IPS-18c (cell line): ENCODE measurements around the gene KCNA5.

Experiments
- H3K4me3 ChIP-seq: 2 replicates; pipeline ENCODE4 v1.7.0; 2013; ENCODE audit warnings: low read depth, mild to moderate bottlenecking, low read length, moderate library complexity; ENCODE audit not compliant: insufficient read depth
- H3K9me3 ChIP-seq: one replicate; pipeline ENCODE4 v1.6.1; 2013; ENCODE audit warnings: mild to moderate bottlenecking, low read length, moderate library complexity; ENCODE audit not compliant: control insufficient read depth, insufficient read depth

Gene KCNA5

DNA sequence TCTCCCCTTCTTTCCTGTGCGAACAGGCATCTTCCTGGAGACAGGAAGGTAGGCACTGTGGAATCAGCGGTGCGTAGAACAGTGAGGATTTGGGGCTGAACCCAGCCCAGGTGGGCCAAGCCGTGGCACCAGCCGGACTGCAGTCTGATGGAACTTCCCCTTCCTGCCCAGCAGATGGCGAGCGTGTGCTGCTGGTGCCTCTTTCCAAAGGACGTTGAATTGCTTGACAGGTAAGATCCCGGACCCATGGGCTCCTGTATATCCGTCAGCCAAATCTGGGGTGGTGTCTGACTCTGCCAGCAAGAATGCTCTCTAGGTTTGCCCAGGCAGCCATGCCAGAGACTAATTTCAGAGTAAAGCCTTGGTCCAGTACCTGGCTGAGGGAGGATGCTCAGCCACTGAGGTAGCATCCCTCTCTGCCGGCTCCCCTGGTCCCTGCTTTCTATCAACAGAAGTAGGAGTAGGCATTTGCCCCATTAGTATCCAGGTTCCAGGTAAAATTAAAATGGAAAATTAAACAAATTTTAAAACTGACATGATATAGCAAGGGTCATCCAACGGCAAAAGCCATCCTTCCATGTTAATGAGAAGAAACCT, 21.1 kb upstream of the KCNA5 start:
- no peaks in the 10 kb centered on the region for H3K9me3 ChIP-seq
- H3K4me3 ChIP-seq = no peak overlapping the region

DNA sequence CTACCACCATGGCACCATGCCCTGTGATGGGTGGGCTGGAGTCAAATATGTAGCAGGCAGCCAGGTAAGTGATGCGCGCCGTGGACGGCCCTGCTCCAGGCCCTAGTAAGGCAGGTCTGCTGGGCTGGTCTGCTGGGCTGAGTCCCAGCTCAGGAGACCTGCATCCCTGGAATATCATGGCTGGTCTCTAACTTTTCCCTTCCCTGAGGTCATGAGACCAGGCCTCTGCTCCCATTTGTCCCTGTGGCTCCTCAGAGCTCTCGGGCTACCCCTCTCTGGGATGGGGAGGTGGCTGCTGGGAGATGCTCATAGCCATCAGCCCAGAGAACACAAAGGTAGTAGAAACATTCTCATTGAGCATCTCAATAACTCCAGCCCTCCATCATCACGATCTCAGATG, 19.8 kb upstream of the KCNA5 start:
- Histone ChIP-seq H3K4me3 (no peak overlapping the region), H3K9me3 (no peaks in the 10 kb centered on the region)

DNA sequence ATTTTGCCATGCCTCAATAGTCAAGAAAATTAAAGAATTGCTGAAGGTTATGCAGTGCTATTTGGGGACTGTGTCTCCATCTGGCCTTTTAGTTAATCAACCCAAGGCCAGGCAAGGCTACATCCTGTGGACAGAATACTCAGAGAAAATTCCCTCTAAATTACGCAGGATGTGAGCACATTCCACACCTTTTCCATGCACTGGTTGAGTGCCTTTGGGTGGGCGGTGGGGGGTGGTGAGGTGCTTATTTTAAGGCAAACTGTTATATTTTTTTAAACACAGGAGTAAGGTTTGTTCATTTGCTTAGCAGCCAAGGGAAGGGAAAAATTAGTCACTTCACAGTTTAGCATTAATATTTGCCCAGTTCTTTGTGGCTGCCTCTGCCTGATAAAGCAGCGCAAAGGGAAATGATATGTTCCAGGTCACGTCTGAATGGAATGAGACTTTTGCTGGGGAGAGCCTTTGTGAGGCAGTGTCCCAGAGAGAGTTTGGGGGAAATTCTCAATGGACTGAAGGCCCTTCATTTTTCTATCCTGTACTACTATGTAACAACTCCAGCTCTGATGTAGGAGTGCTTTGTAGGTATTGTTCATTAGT, 17.2 kb upstream of the KCNA5 start:
- no peaks in the 10 kb centered on the region for H3K9me3 ChIP-seq
- H3K4me3 ChIP-seq = no peak overlapping the region

DNA sequence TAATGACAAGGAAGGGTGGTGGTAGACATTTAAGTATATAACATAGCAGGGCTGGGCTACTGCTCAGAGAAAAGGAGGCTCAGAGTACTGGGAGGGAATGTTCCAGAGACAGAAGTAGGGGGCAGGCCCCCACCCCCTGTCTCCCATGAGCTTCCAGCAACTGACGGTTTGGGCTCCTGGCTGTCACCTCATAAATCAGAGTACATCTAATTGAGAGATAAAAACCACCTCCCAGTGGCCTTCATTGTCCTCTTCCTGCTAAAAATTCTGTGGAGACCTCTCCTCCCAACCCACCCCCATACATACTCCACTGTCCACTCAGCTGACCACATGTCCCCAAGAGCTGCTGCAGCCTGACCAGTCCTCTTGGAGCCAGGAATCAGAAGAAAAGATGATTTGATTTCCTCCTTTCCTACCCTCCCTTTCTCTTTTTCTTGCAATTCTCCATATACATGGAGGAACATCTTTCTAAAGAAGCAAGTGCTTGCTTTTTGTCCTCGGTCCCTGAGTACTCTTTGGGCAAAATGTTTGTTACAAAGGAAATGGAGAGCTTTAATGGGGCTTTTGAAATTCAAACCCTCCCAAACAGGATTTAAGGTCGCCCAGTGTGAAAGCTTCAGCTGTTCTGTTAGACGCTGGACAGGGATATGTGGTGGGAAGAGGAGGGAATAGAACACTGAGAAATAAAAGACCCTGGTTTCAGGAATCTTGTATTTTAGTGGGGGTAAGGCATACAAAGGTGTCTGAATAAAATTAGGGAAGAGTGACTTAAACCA, 16.4 kb upstream of the KCNA5 start:
- no peak overlapping the region for H3K4me3 ChIP-seq

DNA sequence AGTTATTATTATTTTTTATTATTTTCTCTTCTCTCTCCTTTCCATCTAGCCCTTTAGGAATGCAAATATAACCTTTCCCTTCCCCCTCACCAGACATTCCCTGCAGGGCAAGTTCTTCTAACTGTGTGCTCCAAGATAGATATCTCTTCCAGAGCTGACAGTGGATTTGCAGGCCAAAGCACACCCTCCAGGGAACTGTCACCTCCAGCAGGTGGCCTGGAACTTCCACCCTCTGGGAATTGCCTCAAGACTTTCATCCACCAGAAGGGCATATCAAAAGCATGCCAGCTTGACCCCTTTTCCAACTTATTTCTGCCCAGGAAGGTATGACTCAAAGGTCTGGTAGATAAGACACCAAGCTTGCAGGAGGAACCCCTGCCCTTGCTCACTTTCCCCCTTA, 13.6 kb upstream of the KCNA5 start:
- Histone ChIP-seq H3K9me3 (no peaks in the 10 kb centered on the region), H3K4me3 (no peak overlapping the region)

More for the DNA sequence above, 16.4 kb upstream of the KCNA5 start:
- H3K9me3 ChIP-seq = no peaks in the 10 kb centered on the region

DNA sequence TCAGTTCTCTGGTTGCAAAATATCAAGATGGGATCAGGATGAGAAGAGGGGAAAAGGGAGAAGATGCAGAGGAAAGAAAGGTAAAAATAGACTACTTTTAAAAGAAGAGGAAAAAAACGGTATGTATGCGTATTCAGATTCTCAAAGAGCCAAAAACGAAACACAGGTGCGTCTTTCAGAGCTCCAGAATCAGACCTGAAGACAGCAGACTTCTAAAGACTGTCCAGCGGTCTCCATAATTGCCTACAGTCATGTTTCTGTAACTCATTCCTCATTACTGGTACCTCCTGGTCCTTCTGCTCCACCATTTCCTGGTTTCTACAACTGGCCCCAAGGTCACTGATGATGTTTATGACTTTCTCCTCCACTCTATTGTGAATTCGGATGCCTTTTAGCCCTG, 12.4 kb upstream of the KCNA5 start:
- Histone ChIP-seq H3K9me3 (no peaks in the 10 kb centered on the region), H3K4me3 (no peak overlapping the region)

DNA sequence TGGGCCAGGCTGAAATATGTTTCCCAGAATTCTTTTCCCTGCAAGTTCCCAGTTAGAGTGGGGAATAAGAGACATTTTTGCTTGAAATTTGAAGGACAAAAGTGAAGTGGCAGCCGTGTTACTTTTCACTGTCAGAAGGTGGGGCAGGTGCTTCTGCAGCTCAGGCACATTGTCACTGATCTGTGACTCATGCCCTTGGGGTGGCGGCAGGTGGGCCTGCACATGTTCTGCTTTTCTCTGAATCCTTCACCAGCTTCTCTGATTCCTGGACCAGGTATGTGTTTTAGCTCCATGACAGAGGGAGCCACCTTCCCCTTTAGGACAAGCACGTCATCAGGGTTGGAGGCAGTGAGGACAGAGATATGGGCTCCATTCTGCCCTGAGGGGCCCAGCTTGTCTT, 11.7 kb upstream of the KCNA5 start:
- no peak overlapping the region for H3K4me3 ChIP-seq
- H3K9me3 ChIP-seq = no peaks in the 10 kb centered on the region

DNA sequence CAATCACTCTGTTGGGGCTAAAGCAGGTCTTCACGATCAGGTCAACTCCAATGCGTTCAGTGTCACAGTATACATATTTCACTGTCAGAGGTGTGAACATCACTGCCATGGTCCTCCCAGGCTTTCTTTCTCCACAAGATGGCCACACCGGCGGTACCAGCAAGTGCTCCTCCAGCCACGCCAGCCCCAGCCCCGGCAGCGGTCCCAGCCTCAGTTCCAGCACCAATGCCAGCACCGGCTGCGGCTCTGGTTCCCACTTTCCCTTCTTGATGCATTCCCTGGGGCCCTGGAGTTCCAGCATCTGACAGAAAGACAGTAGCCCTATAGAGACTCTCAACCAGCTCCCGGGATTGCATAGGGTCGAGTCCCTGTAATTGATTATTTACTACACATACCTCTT, 10.9 kb upstream of the KCNA5 start:
- Histone ChIP-seq H3K4me3 (no peak overlapping the region), H3K9me3 (no peaks in the 10 kb centered on the region)

DNA sequence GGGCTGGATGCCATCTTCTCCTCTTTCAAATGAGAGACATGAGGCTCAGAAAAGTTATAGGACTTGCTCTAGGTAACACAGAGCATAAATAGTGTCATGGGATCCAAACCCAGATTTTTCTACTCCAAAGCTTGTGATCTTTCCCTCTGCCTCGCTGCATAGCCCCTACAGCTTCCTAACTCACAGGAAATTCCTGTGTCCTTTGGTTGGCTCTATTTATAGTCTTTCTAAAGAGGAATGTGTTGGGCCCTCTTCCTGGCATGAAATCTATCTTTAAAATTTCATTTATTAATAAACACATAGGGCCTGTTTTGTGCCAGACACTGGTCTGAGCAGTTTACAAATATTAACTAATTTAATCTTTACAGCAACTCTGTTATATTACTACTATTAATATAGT, 9.8 kb upstream of the KCNA5 start:
- H3K4me3 ChIP-seq = no peak overlapping the region
- H3K9me3 ChIP-seq = no peaks in the 10 kb centered on the region

DNA sequence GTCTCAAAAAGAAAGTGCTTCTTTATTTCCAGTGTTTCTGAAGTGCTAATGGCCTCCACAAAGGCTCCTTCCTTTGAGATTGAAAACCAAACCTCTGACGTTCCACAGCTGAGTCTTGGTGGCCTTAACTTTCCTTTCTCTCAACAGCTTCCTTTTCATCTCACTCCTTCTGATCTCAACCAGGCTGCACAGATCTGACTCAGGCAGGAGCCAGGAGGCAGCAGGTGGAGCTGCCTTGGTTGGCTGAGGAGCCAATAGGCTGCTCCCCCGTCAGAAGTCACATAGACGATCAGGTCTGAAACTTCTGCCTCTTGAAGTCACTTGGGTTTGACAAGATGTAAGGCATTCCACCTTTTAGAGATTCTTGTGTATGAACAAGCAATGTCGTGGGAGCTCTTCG, 9.1 kb upstream of the KCNA5 start:
- Histone ChIP-seq H3K4me3 (no peak overlapping the region), H3K9me3 (no peaks in the 10 kb centered on the region)

DNA sequence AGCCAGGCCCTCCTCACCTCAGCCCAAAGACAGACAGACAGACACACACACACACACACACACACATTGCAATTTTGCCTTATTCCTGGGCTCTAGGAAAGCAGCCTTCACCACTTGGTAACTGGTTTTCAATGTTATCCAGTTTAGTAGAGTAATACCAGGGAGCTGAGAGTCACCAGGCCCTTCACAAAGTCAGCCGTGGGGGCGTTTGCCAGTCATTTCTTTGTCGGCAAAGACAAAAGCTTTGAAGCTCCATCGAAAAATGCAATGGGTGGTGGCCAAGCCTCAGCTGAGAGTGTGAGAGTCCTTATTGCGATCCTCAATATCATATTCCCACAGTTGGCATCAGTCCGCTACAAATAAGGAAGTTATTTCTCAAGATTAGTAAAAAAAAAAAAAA, 8.1 kb upstream of the KCNA5 start:
- Histone ChIP-seq H3K4me3 (no peak overlapping the region), H3K9me3 (no peaks in the 10 kb centered on the region)

DNA sequence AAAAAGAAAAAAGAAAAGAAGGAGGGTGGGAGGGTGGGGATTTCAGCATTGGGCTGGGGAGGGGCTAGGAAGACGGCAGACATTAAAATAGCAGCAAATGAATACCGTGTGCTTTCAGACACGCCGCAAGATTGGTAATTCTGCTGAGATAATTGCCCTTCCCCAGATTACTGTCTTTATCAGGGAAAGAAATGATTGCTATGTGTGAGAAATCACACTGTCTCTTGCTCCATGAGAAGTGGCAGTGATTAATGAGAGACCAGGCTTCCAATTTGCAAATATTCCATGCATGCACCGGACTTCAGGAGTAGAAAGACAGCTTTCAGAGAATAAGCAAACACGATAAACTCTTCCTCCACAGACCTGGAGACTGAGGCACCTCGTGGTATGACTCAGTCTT, 7.6 kb upstream of the KCNA5 start:
- Histone ChIP-seq H3K4me3 (no peak overlapping the region), H3K9me3 (no peaks in the 10 kb centered on the region)

DNA sequence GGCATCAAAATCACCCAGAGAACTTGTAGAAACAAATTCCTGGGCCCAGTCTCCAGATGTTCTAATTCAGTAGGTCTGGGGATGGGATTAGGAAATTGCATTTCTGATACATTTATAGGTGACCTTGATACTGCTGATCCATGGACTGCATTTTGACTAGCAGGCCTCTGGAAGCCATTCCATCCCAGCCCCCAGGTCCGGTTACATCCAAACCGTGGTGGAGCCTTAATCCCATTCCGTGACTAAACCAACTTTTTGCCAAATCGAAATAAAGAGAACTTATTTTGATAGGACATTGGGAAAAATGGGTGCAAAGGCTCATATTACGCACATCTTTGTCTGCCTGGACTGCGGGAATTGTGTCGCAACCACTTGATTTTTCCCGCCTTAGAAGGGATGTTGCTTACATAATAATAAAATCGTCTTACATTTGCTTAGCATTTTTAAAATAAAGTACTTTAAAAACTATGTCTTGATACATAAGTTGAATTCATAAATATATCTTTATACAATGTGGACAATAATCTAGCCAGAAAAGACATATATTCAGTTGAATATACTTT, 5.8 kb upstream of the KCNA5 start:
- no peak overlapping the region for H3K4me3 ChIP-seq
- no peaks in the 10 kb centered on the region for H3K9me3 ChIP-seq

DNA sequence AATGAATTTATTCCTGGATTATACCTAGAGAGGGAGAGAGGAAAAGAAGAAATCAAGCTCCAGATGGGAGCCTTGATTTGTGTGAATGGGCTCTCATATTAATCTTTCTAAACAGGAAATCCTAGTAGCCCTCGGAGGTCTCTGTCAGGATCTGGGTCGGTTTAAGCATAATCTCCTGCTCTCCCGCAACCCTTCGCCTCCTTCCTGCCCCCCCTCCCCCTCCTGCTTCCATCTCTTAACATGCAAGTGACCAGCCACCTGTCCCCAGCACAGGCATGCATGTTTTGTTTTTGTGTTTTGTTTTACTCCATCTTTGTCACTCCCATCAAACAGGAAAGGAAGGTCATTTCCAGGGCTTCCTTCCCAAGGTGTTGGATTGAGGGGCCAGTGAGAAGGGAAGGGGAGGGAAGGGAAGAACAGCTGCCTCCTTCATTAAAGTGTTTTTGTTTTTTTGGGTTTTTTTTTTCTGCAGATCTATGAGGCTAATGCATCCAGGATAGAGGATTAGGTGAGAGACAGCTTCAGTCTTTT, 4.8 kb upstream of the KCNA5 start:
- H3K4me3 ChIP-seq = no peak overlapping the region
- H3K9me3 ChIP-seq = no peaks in the 10 kb centered on the region

DNA sequence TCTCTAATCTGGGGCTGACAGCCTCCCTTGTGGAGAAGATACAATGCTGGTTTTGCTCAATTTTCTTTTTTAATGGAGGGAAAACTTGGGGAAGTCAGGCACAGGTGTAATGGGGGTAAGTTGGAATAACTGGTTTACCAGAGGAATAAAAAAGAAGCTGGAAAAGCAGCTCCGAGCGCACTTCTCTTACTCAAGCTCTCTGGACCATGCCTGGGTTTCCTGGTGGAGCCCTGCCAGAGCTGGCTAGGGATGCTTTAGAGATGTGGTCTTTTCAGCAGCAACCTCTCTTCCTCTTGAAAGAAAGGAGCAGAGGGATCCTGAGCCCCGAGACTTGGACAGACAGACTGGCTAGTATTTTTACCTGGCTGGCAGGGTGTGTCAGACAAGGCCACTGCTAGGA, 3.9 kb upstream of the KCNA5 start:
- Histone ChIP-seq H3K9me3 (no peaks in the 10 kb centered on the region), H3K4me3 (no peak overlapping the region)

DNA sequence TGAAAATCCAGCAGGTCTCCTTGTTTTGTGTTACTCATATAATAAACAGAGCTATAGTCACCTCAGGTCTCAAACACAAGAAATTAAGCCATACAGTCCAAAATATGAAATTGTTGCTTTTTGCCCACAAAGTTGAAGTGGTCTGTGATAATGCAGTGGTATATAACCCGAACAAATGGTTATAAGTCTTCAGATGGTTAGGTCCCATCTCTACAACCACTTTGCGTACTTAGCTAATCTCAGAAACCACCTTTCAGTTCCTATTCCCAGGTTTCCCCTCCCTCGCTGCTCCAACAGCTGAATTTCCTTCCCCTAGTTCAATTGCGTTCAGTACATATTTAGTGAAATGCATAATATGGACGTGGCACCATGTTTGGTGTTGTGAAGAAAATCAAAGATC, 3.3 kb upstream of the KCNA5 start:
- no peak overlapping the region for H3K4me3 ChIP-seq
- no peaks in the 10 kb centered on the region for H3K9me3 ChIP-seq

DNA sequence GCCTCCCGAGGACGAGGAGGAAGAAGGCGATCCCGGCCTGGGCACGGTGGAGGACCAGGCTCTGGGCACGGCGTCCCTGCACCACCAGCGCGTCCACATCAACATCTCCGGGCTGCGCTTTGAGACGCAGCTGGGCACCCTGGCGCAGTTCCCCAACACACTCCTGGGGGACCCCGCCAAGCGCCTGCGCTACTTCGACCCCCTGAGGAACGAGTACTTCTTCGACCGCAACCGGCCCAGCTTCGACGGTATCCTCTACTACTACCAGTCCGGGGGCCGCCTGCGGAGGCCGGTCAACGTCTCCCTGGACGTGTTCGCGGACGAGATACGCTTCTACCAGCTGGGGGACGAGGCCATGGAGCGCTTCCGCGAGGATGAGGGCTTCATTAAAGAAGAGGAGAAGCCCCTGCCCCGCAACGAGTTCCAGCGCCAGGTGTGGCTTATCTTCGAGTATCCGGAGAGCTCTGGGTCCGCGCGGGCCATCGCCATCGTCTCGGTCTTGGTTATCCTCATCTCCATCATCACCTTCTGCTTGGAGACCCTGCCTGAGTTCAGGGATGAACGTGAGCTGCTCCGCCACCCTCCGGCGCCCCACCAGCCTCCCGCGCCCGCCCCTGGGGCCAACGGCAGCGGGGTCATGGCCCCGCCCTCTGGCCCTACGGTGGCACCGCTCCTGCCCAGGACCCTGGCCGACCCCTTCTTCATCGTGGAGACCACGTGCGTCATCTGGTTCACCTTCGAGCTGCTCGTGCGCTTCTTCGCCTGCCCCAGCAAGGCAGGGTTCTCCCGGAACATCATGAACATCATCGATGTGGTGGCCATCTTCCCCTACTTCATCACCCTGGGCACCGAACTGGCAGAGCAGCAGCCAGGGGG, 979 bp downstream of the KCNA5 start:
- peak overlapping the region; percentile 63; the same call in 1 of the 2 replicates for H3K4me3 ChIP-seq
- H3K9me3 ChIP-seq = no peaks in the 10 kb centered on the region
